K562 (cell line): ENCODE data around the gene THADA. TPM values are rescaled to one million over a fixed set of nuclear protein-coding genes. Genes with fewer than 3 reads are reported as not detected.

Source experiments
- ATAC-seq: fragments of 200-7000 bp; cut with Tn5 transposase; 3 replicates; pipeline ENCODE4 v1.9.1; 2020; ENCODE audit warnings: moderate library complexity
- BruUV-seq: library from RNA; stranded (reverse); fragments of 400-500 nt; replicated peaks from 2 replicates; lab custom pipeline; 2021; lab: Mats Ljungman, UMichigan
- CTCF ChIA-PET: fragments of 300-600 bp; formaldehyde crosslinking; extraction: SDS; loops from one replicate; lab custom pipeline; 2021; ENCODE audit warnings: low intra/inter-chr PET ratio; lab: Yijun Ruan, JAX
- POLR2A ChIA-PET: fragments of 300-600, 350-650 bp; sonication (Branson Sonifier 250); formaldehyde crosslinking; extraction: SDS; loops from one replicate; lab custom pipeline; 2021; ENCODE audit warnings: antibody characterized with exemption, inconsistent platforms; lab: Yijun Ruan, JAX
- DNase-seq, 4 experiments: peaks; one replicate each; pipeline versions ENCODE4 v3.0.0 to v3.0.0-alpha.2; 2011 to 2018; ENCODE audit warnings: low spot score in 3 of 4, mixed read lengths in 3 of 4; ENCODE audit errors: extremely low read depth in 1 of 4
- FAIRE-seq: peaks from 2 replicates; lab custom pipeline; 2011; peaks lifted over from hg19 to GRCh38; lab: Jason Lieb, UNC
- H2AFZ ChIP-seq: 2 replicates; pipeline ENCODE4 v1.6.0; 2011; ENCODE audit warnings: low read depth, low read length, control low read depth, inconsistent platforms
- H3K27ac ChIP-seq: fragments of 200-600 bp; 3 replicates; pipeline ENCODE4 v1.8.0; 2011; ENCODE audit warnings: low read depth, mild to moderate bottlenecking, control low read depth, inconsistent platforms, low read length, moderate library complexity, mixed read lengths; ENCODE audit errors: extremely low read depth
- H3K27me3 ChIP-seq, 2 experiments: fragments of 300-600 bp in 1 of 2; 2 replicates in 1 of 2; 3 replicates in 1 of 2; pipeline versions ENCODE4 v1.6.0 to v1.8.0; 2011; ENCODE audit warnings: inconsistent platforms in 2 of 2, low read length in 2 of 2, mild to moderate bottlenecking in 1 of 2, mixed read lengths in 1 of 2, moderate library complexity in 1 of 2; ENCODE audit not compliant: control insufficient read depth in 2 of 2, insufficient read depth in 2 of 2
- H3K36me3 ChIP-seq: fragments of 300-600 bp; 3 replicates; pipeline ENCODE4 v1.8.0; 2011; ENCODE audit warnings: mild to moderate bottlenecking, low read length, inconsistent platforms; ENCODE audit not compliant: control insufficient read depth, insufficient read depth
- H3K4me1 ChIP-seq, 2 experiments: fragments of 200-600 bp in 1 of 2; replicated peaks in 1 of 2; 2 replicates in 1 of 2; 3 replicates in 1 of 2; pipeline versions ENCODE4 v1.5.1 to v1.8.0; 2011; ENCODE audit warnings: inconsistent platforms in 2 of 2, low read length in 2 of 2, mild to moderate bottlenecking in 1 of 2, mixed read lengths in 1 of 2, moderate library complexity in 1 of 2; ENCODE audit not compliant: control insufficient read depth in 2 of 2, insufficient read depth in 2 of 2
- H3K4me2 ChIP-seq: 2 replicates; pipeline ENCODE4 v1.6.1; 2011; ENCODE audit warnings: low read length, control low read depth, inconsistent platforms, mixed read lengths; ENCODE audit not compliant: insufficient read depth
- H3K4me3 ChIP-seq: fragments of 200-600 bp; sonication (generic), shearing (Covaris generic); 2 replicates; pipeline ENCODE4 v1.5.1; 2016; ENCODE audit warnings: control low read depth, inconsistent platforms
- H3K79me2 ChIP-seq: fragments of 200-600 bp; 3 replicates; pipeline ENCODE4 v1.8.0; 2011; ENCODE audit warnings: low read length, inconsistent platforms; ENCODE audit not compliant: control insufficient read depth, insufficient read depth
- H3K9ac ChIP-seq, 2 experiments: 2 replicates each; pipeline versions ENCODE4 v1.6.0 to v1.6.1; 2011; ENCODE audit warnings: low read depth in 2 of 2, low read length in 2 of 2, control low read depth in 1 of 2, inconsistent platforms in 1 of 2, mild to moderate bottlenecking in 1 of 2, mixed read lengths in 1 of 2; ENCODE audit not compliant: insufficient read depth in 1 of 2
- H3K9me1 ChIP-seq: one replicate; pipeline ENCODE4 v1.6.0; 2011; ENCODE audit warnings: inconsistent platforms, mild to moderate bottlenecking, low read length, moderate library complexity; ENCODE audit not compliant: control insufficient read depth, insufficient read depth
- H3K9me3 ChIP-seq: replicated peaks from 2 replicates; pipeline ENCODE4 v1.5.1; 2011; ENCODE audit warnings: low read depth, low read length, inconsistent platforms; ENCODE audit not compliant: control insufficient read depth, insufficient read depth
- H4K20me1 ChIP-seq: replicated peaks from 2 replicates; pipeline ENCODE4 v1.6.1; 2011; ENCODE audit warnings: low read length, inconsistent platforms, mixed read lengths; ENCODE audit not compliant: control insufficient read depth, insufficient read depth
- CREB3 ChIP-seq: fragments of 450-650 bp; conservative IDR thresholded peaks from 2 replicates; pipeline ENCODE4 v1.6.1; 2016; ENCODE audit warnings: missing genetic modification characterization, low read depth, mild to moderate bottlenecking, missing compliant biosample characterization, moderate library complexity
- E2F3 ChIP-seq: fragments of 250-450 bp; sonication (Bioruptor Pico); IDR thresholded peaks from 2 replicates; pipeline ENCODE4 v1.4.0; 2020; ENCODE audit warnings: mild to moderate bottlenecking
- FOXK2 ChIP-seq, 2 experiments: fragments of 450-650 bp; IDR thresholded peaks in 1 of 2; conservative IDR thresholded peaks in 1 of 2; 2 replicates each; pipeline ENCODE4 v1.6.1; 2016; ENCODE audit warnings: low read depth in 2 of 2, mild to moderate bottlenecking in 1 of 2
- HDAC6 ChIP-seq: IDR thresholded peaks from 2 replicates; pipeline ENCODE4 v1.6.1; 2012; ENCODE audit warnings: low read depth, mild to moderate bottlenecking, control low read depth, inconsistent platforms, low read length, moderate library complexity
- HIVEP1 ChIP-seq: fragments of 250-450 bp; sonication (Bioruptor Pico); IDR thresholded peaks from 2 replicates; pipeline ENCODE4 v1.4.0; 2020; ENCODE audit warnings: mild to moderate bottlenecking
- IRF2 ChIP-seq: sonication (generic); formaldehyde crosslinking; IDR thresholded peaks from 2 replicates; pipeline ENCODE4 v1.8.1; 2022; ENCODE audit warnings: mild to moderate bottlenecking, missing genetic modification reagents
- NCOR1 ChIP-seq: fragments of 450-650 bp; IDR thresholded peaks from 2 replicates; pipeline ENCODE4 v1.6.1; 2016; ENCODE audit warnings: mild to moderate bottlenecking, moderate library complexity
- NKRF ChIP-seq: fragments of 450-650 bp; IDR thresholded peaks from 2 replicates; pipeline ENCODE4 v1.6.1; 2016; ENCODE audit warnings: borderline replicate concordance
- POLR2AphosphoS2 ChIP-seq: IDR thresholded peaks from 2 replicates; pipeline ENCODE4 v1.6.1; 2012; ENCODE audit warnings: low read length, improper control_type of control experiment
- PYGO2 ChIP-seq: fragments of 450-650 bp; IDR thresholded peaks from 2 replicates; pipeline ENCODE4 v1.6.1; 2016; ENCODE audit warnings: mild to moderate bottlenecking, missing genetic modification characterization, moderate library complexity, missing compliant biosample characterization
- TAF7 ChIP-seq: fragments of 450-650 bp; IDR thresholded peaks from 2 replicates; pipeline ENCODE4 v1.6.1; 2016; ENCODE audit warnings: missing genetic modification characterization, missing compliant biosample characterization
- TCF7L2 ChIP-seq: fragments of 150-350 bp; IDR thresholded peaks from 2 replicates; pipeline ENCODE4 v1.6.1; 2016; ENCODE audit warnings: low read depth, mild to moderate bottlenecking, low read length, moderate library complexity
- ZFX ChIP-seq: sonication (generic); formaldehyde crosslinking; IDR thresholded peaks from 2 replicates; pipeline ENCODE4 v1.8.0; 2022; ENCODE audit warnings: mild to moderate bottlenecking, missing genetic modification reagents, moderate library complexity
- ZNF212 ChIP-seq: fragments of 450-650 bp; formaldehyde crosslinking; IDR thresholded peaks from 2 replicates; pipeline ENCODE4 v1.4.0; 2020; ENCODE audit warnings: mild to moderate bottlenecking
- ZNF253 ChIP-seq: fragments of 250-450 bp; sonication (Bioruptor Pico); conservative IDR thresholded peaks from 2 replicates; pipeline ENCODE4 v1.6.1; 2021; ENCODE audit warnings: mild to moderate bottlenecking
- ZNF778 ChIP-seq: fragments of 450-650 bp; formaldehyde crosslinking; IDR thresholded peaks from 2 replicates; pipeline ENCODE4 v1.4.0; 2020; ENCODE audit warnings: mild to moderate bottlenecking, moderate library complexity
- WGBS: fragments of 100-300 bp; shearing (Covaris generic); methylation state at CpG from one replicate; pipeline ENCODE4 v1.1.6; 2016; ENCODE audit warnings: low coverage, mixed read lengths; ENCODE audit not compliant: insufficient coverage; ENCODE audit errors: missing lambda C conversion rate; 5-methylcytosine and 5-hydroxymethylcytosine counted together
- in situ Hi-C: fragments of 300-500 bp; cut with MboI; formaldehyde crosslinking; loops from 4 replicates; pipeline ENCODE4 v1.15.0; 2018; ENCODE audit warnings: inconsistent platforms, mixed read lengths
- intact Hi-C: fragments of 100-400 bp; cut with micrococcal nuclease; formaldehyde crosslinking; loops from 2 replicates; pipeline ENCODE4 v1.14.2; 2022
- polyA plus RNA-seq, 8 experiments: library from polyadenylated mRNA; depleted of rRNA in 4 of 8; stranded (reverse) in 5 of 8; unstranded in 3 of 8; fragments of >200 nt; fragmentation: Nextera tagmentation in 2 of 8; fragmentation: Illumina TruSeq in 1 of 8; extraction: Ambion mirVana in 2 of 8; extraction: Trizol in 1 of 8; gene quantifications; 2 replicates each; pipeline versions ENCODE4 v1.2.1 to v1.2.3, GENCODE V29; 2011 to 2014; ENCODE audit warnings: inconsistent platforms in 1 of 8, missing spikeins in 1 of 8
- total RNA-seq, 7 experiments: library from RNA; depleted of rRNA in 6 of 7; stranded (reverse); fragments of >200 nt in 6 of 7; fragmentation: Illumina TruSeq in 2 of 7; extraction: Trizol in 2 of 7; gene quantifications; 2 replicates each; pipeline versions ENCODE4 v1.2.1 to v1.2.3, GENCODE V29; 2011 to 2021; ENCODE audit warnings: low replicate concordance in 1 of 7
- TF ChIP-seq, protein P1 (sequence below): fragments of 450-650 bp; IDR thresholded peaks from 2 replicates; pipeline ENCODE4 v1.6.1; 2018; ENCODE audit not compliant: partially characterized antibody

THADA gene
- total and polyA plus RNA-seq, 9 of the 15 experiments (the other 6 are each of a cell fraction or from before 2014, with no cell fraction given), result 17.8 to 34.7 (median 31.9) TPM

GRCh38 chr2:43367012-43367782 lies 228.6 kb downstream of the THADA start:
- FAIRE-seq, result no peak
- no TSS peak for BruUV-seq
- in situ Hi-C loops, result no loop called here
- no peaks in the 10 kb centered on the region for H3K36me3 ChIP-seq
- no peak for ATAC-seq
- no peaks in the 10 kb centered on the region for H3K9me3 ChIP-seq
- WGBS, result 74% methylated on average over 3 of the region's 3 CpGs
- no peak for DNase-seq
- no peaks in the 10 kb centered on the region for H3K79me2 ChIP-seq
- no peaks in the 10 kb centered on the region for H3K4me1 ChIP-seq
- intact Hi-C loops, result no loop called here
- no peak overlapping the region for H3K9ac ChIP-seq
- POLR2A ChIA-PET, result no interaction called here
- no peak overlapping the region for H3K27ac ChIP-seq
- TF ChIP-seq E2F3 (CRISPR knock-in tag) (no peak), TAF7 (tag) (no peak), TCF7L2 (no peak), POLR2AphosphoS2 (no peak), ZNF212 (CRISPR knock-in tag) (no peak), ZFX (CRISPR knock-in tag) (no peak), HDAC6 (no peak), NKRF (no peak), IRF2 (CRISPR knock-in tag) (no peak), PYGO2 (tag) (no peak), FOXK2 (conservative IDR thresholded peaks at IDR 0.05 in 1 of 2, IDR thresholded peaks at IDR 0.05 in 1 of 2; ENCODE audit: low read depth in 2 of 2) (no peak), ZNF778 (CRISPR knock-in tag) (no peak), NCOR1 (no peak), CREB3 (tag) (no peak), HIVEP1 (CRISPR knock-in tag) (no peak), ZNF253 (CRISPR knock-in tag) (no peak)
- TF ChIP-seq, protein P1, sequence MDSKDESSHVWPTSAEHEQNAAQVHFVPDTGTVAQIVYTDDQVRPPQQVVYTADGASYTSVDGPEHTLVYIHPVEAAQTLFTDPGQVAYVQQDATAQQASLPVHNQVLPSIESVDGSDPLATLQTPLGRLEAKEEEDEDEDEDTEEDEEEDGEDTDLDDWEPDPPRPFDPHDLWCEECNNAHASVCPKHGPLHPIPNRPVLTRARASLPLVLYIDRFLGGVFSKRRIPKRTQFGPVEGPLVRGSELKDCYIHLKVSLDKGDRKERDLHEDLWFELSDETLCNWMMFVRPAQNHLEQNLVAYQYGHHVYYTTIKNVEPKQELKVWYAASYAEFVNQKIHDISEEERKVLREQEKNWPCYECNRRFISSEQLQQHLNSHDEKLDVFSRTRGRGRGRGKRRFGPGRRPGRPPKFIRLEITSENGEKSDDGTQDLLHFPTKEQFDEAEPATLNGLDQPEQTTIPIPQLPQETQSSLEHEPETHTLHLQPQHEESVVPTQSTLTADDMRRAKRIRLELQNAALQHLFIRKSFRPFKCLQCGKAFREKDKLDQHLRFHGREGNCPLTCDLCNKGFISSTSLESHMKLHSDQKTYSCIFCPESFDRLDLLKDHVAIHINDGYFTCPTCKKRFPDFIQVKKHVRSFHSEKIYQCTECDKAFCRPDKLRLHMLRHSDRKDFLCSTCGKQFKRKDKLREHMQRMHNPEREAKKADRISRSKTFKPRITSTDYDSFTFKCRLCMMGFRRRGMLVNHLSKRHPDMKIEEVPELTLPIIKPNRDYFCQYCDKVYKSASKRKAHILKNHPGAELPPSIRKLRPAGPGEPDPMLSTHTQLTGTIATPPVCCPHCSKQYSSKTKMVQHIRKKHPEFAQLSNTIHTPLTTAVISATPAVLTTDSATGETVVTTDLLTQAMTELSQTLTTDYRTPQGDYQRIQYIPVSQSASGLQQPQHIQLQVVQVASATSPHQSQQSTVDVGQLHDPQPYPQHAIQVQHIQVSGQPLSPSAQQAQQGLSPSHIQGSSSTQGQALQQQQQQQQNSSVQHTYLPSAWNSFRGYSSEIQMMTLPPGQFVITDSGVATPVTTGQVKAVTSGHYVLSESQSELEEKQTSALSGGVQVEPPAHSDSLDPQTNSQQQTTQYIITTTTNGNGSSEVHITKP, result no peak
- H4K20me1 ChIP-seq, result no peaks in the 10 kb centered on the region
- no peak overlapping the region for H3K4me2 ChIP-seq
- CTCF ChIA-PET, result no interaction called here
- no peaks in the 10 kb centered on the region for H3K9me1 ChIP-seq
- no peaks in the 10 kb centered on the region for H3K27me3 ChIP-seq
- H2AFZ ChIP-seq, result no peak overlapping the region
- H3K4me3 ChIP-seq, result no peak overlapping the region
